ENCODE data around the gene PPY.
"Not testable (repeated sequence)": the region's sequence is repeated elsewhere in the genome, so short reads cannot be mapped to it uniquely, and the experiment has no call there.

Gene PPY, protein sequence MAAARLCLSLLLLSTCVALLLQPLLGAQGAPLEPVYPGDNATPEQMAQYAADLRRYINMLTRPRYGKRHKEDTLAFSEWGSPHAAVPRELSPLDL
- total RNA-seq = 0 reads per million in 4 experiments

DNA sequence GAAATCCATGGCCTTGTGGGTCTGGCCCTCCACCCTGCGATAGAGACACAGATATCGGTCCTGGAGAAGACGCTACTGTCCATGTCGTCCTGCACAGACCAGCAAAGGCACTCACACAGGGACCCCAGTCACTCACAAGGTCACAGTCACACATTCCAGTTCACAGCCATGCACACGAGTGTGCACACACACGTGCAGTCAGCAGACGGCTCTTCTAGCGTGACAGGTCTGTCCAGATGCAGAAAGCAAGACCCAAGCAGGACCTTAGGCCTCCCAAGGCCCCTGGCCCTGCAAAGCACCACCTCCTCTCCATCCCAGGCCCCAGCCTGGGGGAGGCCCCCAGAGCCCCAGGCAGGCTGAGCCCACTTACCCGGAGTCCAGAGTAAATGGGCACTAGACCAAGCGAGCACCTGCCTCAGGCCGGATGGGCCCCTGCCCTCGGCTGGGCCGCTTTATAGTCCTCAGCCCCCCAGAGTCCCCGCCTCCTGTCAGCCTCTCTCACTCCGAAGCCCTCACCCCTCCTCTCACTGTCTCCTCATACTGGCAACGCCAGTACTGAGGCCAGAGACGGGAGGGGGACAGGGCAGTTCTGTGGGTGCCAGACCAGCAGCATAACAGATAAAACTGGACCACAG lies at the start of gene PPY:
TSS of gene PPY (minus strand) at position 426 of the 635 bp plus-strand sequence. CDS start 822 bp downstream, outside the sequence.
- DNase-seq = no peak

DNA sequence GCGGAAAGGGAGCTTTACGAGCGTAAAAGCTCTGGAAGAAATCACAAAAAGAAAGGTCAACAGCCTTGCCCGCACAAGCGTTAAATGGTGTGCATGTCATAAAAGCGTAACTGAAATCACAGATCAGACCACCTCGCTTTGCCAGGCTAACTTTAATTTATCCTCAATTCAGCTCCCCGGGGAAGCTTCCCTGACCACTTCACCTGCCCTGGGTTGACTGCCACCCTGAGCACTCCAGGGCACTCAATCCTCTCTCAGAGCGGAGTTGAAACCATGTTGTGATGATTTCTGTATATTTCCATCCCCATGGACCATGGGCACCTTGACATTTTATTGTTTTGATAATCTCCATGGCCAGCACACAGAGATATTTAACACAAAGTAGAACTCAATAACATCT lies 46.0 kb upstream of the PPY start:
- no peak for DNase-seq

DNA sequence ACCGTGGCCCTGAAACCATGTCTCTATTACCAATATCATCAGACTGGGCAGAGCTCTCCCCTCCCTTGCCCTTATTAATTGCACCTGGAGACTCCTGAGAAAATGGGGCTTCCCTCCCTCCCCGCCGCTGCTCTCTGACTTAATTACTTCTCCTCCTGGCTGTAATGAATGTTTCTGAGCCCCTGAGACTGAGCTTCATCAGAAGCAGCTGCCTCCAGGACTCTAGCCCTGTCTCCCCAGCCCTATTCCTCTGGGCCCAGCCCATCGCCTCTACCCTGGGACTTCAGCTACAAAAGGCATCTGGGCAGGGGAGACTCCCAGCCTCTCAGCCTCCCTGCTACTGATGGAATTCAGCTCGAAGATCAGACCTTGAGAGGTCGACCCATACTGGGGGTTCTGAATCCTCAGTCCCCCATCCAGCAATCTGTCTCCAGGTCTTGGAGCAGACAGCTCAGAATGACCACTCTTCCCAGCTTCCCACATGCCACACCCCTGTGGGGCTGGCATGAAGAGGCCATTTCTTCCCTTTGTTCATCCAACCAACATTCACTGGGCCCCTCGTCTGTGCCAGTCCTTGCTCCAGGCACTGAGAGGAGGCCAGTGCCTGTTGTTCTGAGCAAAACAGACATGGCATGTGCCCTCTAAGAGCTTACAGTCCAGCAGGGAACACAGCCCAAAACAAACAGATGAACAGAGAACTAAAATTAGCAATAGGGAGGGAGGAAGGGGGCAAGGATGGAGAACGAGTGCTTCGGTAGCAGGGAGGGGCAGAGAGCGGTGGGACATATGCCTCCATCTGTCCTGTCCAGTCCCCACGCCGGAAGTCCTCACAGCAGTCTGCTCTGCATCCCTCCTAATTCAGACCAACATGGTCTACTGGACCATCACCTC lies 45.1 kb upstream of the PPY start:
- DNase-seq = no peak

DNA sequence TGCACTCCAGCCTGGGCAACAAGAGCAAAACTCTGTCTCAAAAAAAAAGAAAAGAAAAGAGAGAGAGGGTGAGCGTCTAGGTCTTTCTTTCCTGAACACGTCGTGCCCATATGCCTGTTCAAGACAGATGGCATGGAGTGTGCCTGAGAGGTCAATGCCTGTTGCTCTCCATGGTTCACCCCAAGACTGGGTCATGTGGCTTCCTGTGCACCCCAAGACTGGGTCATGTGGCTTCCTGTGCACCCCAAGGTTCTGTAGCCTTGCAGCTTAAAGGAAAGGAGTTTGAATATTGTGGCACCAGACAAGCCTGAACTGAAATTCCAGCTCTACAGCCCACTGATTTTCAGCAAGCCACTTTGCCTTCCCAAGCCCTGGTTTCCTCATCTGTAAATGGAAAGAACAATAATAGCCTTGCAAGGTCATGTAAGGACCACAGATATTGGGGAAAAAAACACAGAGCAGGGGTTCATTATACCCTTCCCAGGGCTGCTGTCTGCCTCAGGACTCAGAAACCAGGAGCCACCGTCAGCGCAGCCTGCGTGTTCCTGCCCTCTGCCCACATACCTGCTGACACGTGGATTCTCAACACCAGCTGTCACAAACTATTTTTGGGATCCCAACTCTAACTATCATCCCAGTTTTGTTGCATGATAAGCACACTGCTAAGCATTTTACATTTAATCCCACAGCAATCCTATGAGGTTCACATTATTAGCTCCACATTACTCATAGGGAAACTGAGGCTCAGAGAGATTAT lies 44.1 kb upstream of the PPY start:
- no peak for DNase-seq

DNA sequence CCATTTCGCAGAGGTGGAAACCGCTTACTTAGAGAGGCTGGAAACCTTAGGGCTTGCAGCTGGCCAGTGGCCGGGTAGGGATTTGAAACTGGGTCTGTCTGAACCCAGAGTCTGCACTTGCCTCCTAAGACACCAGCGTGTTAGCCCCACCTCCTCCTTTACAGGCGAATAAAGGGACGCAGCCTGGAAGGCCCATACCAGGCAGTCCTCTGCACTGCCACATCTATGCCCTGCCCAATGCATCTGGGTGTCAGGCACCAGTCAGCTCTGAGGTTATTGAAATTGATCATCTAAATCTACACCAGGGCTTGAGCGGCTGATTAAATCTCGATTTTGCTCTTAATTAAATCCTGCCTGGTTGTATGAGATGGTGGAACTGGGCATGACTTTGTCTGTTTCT lies 42.2 kb upstream of the PPY start:
- DNase-seq = no peak

DNA sequence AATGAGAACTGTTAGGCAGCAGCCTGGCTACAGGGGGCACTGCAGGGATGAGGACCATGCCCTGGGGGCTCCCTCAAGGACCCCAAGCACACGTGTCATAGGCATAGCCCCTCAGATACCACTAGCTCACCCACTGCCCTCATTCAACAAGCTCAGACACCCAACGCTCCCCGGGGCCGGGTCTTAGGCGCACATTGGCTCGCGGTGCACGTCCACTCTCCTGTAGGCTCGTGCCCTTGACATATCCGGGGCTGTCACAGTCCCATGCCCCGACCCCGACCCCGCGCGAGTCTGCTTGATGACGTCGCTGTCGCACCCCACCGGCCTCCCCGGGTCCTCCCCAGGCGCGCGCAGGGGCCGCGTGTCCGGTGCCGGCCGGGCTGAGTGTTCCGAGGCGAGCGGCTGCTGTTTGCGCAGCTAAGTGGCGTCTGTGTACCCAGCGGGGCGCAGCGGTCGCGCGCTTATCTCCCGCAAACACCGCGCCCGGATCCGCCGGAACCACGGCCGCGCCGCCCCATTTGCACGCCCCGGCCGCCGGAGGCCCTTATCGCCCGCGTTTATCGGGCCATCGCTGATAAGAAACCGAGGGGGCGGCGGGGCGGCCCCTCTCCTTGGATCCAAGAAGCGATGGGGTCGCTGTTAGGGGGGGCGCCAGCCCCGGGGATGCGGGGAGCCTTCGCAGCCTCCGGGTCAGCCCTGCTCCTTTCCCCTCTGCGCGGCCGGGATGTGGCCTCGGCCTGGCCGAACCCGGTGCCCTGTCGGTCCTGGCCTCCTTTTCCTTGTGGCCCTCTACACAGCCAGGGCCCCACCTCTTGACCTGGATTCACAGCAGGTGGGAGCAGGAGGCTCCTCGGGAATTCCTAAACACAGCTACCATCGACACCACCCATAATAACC lies 41.5 kb upstream of the PPY start:
- DNase-seq = no peak

DNA sequence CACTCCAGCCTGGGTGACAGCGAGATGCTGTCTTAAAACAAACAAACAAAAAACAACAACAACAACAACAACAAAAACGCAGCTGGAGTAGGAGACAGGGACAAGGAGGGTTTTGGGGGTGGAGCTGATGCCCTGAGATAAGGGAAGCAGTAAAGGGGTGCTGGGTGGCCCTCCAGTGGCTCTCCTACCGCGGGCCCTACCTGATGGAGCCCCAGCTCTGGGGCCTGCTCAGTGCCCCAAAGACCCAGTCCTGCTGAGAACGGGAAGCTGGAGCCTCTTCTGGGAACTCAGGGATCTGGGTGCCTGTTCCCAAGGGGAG lies 40.9 kb upstream of the PPY start:
- no peak for DNase-seq

DNA sequence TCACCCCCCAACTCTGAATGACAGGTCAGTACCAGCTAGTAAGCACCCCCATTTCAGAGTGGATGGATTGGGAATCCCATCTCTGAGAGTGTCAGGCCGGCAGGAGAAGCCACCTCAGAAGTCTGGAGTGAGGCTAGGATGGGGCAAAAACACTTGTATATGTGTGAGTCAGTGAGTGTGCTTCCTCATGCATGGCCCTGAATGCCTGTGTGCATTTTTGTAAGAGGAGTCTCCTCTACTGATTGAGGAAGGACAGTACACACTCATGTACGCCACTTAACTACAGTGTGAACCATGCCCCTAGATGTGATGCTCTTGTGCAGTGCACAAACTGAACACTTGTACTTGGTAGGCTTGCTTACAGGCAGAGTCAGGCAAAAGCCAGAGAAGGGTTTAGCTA lies 39.9 kb upstream of the PPY start:
- DNase-seq = no peak

DNA sequence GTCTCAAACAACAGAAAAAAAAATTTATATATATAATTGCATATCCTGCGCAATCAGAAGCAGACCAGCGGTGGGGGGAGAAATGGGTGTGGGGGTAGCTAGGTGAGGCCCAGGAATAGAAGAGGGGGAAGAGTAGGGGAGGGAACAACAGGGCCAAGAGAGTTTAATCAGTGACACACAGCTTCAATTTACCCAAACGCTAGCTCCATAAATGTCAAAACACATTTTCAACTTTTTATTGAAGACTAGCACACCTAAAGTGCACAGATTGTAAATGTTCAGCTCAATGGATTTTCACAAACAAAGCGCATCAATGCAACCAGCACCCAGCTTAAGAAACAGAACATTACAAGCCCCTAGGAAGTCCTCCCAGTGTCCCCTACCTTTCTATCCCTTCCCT lies 37.4 kb upstream of the PPY start:
- no peak for DNase-seq

DNA sequence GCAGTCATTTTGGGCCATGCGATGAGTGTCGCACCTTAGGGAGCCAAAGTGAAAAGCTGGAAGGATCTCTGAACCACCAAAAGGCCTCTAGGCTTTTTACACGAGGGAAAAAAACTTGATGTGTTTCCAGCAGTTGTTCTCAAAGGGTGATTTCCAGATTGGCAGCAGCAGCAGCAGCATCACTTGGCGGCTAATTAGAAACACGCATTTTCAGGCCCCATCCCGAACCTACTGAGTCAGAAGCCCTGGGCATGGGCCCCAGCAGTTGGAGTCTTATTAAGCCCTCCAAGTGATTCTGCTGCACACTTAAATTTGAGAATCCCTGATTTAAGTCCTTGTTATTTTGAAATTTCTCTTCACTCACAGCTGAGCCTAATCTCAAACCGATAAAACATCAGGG lies 36.7 kb upstream of the PPY start:
- DNase-seq = no peak

DNA sequence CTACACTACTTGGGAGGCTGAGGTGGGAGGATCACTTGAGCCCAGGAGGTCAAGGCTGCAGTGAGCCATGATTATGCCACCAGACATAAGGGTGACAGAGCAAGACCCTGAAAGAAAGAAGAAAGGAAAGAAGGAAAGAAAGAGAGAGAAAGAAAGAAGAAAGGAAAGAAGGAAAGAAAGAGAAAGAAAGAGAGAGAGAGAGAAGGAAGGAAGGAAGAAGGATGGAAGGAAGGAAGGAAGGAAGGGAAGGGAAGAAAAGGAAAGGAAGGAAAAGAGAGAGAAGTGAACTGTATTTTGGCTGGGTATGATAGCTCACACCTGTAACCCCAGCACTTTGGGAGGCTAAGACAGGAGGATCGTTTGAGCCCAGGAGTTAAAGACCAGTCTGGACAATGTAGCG lies 35.8 kb upstream of the PPY start:
- no peak for DNase-seq

DNA sequence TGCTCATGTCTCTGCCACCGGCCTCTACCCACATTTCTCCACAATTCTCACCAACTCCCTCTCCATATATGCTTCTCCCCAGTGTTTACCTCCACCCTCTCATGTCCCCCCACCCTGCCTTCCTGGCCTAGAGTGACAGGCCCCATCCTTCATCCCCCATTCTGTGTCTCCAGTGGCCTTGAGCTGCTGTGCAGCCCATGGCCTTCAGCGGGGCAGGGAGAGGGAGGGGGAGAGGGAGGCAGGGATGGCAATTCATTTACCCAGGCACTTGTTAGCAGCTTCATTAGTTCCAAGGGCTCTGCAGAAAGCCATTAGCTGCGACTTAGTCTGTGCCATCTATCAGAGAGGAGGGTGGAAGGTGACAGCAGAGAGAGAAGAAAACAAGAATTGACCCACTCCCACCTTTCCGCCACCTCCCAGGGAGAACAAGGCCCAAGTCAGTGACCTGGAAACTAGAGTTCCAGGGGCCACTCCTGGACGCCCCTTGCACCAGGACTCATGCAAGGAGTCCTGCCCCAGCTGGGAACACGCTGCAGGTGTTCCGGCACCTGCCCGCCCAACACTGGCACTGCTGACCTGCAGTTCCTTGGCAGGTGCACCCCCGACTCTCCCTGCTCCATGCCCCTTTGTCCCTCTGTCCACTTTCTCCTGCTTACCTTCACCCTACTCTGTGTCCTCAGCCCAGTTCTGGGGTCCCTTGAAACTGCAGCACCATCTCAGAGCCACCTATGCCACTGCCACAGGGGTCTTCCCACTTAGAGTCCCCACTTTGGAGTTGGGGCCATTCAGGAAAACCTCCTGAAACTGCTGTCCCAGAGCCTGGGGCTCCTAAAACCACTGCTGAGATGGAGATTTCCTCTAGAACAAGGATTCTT lies 34.9 kb upstream of the PPY start:
- no peak for DNase-seq

DNA sequence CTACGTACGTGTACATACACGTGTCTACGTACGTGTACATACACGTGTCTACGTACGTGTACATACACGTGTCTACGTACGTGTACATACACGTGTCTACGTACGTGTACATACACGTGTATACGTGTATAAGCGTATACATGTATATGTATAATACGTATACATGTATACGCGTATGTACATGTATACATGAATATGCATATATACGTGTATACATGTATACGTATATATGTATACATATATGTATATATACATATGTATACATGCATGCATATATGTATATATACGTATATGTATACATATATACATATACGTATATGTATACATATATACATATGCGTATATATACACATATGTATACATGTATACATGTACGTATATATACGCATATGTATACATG lies 33.6 kb upstream of the PPY start:
- DNase-seq = no peak

DNA sequence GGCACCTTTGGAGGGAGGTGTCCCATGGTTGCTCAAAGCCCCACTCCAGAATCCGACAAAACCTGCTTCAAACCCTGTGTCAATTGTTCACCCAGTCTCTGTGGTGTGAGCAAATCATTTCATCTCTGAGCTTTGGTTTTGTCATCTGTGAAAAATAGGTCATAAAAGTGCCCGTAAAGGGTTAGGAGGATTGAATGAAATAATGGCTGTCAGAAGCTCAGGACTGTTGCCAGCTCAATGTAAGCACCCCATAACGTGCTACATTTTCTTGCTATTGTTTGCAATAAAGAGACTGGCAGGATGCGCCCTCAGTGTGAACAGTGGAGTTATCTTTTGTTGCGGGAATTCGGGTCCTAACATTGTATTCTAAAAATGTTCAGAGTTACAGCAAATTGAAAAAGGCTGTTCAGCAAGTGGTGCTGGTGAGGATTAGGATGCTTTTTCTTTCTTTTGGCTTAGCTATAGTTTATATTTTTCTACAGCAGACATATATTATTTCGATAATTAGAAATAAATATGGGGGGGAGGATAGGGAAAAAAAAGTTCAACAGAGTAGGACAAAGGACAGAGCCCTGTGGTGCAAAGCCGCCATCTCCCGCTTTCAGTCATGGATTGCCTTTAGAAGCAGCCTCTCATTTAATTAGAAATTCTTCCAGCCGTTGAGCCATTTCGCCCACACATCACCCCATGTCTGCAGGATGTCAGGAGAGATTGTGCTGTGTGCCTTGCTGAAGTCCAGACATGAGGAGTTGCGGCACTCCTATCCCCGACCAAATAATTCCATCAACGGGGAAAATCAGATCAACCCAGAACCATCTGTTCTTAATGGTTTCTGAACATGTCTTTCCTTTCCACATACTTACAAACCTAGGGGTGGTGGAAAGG lies 32.3 kb upstream of the PPY start:
- no peak for DNase-seq

DNA sequence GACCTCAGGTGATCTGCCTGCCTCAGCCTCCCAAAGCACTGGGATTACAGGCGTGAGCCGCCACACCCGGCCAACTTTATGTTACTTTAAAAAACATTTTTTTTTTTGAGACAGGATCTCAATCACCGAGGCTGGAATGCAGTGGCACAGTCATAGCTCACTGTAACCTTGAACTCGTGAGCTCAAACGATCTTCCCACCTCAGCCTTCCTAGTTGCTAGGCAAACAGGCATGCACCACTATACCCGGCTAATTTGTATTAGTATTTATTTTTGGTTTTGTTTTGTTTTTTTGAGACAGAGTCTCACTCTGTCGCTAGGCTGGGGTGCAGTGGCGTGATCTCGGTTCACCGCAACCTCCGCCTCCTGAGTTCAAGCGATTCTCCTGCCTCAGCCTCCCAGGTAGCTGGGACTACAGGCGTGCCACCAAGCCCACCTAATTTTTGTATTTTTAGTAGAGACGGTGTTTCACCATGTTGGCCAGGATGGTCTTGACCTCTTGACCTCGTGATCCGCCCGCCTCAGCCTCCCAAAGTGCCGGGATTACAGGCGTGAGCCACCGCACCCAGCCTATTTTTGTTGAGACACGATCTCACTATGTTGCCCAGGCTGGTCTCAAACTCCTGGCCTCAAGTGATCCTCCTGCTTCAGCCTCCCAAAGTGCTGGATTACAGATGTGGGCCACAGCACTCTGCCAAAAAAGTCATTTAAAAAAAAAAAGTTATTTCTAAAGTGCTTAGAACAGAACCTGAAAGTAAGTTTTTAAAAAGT lies 30.4 kb upstream of the PPY start:
- DNase-seq = not testable (repeated sequence)

DNA sequence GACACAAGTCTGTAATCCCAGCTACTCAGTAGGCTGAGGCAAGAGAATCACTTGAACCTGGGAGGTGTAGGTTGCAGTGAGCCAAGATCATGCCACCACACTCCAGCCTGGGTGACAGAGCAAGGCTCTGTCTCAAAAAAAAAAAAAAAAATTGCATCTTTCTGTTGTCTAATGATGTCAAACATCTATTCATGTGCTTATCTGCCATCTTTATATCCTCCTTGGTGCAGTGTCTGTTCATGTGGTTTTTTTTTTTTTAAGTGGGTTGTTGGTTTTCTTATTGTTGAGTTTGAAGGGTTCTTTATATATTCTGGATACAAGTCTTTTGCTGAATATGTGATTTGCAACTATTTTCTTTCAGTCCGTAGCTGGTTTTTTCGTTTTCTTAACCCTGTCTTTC lies 29.2 kb upstream of the PPY start:
- DNase-seq = not testable (repeated sequence)

DNA sequence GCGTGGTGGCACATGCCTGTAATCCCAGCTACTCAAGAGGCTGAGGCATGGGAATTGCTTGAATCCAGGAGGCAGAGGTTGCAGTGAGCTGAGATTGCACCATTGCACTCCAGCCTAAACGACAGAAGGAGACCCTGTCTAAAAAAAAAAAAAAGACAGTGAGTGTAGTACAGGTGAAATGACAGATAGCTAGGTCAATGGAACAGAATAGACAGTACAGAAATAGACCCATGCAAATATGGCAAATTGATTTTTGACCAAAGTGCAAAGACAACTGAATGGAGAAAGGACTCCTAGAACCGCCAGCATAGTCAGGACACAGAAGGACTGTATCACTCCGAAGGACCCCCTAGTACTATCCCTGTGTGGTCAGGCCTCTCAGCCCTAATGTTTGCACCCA lies 28.1 kb upstream of the PPY start:
- no peak for DNase-seq

DNA sequence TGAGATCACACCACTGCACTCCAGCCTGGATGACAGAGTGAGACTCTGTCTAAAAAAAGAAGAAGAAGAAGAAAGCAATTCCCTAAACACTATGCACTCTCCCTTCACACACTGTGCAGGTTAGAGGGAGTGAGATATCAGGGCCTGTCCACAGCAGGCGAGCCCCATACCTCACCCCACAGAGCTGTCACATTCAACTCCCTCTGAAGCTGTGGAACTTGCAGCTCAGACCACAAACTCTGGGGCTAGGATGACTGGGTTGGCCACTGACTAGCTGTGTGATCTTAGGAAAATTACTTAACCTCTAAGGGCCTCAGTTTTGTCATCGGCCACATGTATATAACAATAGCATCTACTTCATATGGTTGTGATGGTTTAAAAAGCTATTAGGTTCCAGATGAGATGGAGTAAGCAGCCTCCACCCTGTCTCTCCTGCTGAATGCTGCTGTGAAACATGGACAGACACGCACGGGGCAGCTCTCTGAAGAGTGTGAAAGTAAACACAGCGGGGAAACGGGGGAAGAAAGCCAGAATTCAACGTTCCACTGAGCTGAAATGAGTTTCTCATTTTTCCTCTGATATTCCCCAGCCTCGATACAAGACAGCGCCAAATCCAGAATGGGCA lies 25.1 kb upstream of the PPY start:
- DNase-seq = no peak

DNA sequence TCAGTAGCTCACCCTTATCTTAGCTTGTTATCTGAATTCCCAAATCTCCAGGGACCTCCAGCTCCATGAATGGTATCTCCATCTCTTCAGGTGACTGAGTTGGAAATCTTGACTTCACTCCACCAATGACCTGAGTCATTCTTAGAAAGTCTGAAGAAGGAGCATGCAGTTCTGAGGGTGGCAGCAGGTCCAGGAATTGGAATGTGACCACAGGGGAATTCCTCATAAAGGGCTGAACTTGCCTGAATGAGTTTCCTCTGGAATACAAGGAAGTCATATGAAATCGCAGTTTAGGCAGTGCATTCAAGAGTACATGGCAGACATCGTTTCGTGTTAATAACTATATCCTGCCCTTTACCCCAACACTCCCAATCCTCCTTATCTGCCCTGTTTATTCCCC lies 24.0 kb upstream of the PPY start:
- no peak for DNase-seq

Measured in effector CD8-positive, alpha-beta T cell (primary cell).